ENCODE measurements around the gene ADAM12.

GRCh38 chr10:126392469-126392868 is 4.2 kb upstream of the ADAM12 start:
- TF ChIP-seq POLR2A (IDR thresholded peaks at IDR 0.05) (no peak), CTCF (IDR thresholded peaks at IDR 0.05) (no peak)

Data from prostate gland (tissue), 2 donors.